HCT116 (cell line): ENCODE measurements around the gene TJP2.

Experiments
- EGR1 ChIP-seq: IDR thresholded peaks from 2 replicates; pipeline ENCODE4 v1.6.1; 2012; ENCODE audit warnings: low read depth
- EZH2phosphoT487 ChIP-seq: fragments of 200-600 bp; IDR thresholded peaks from 2 replicates; pipeline ENCODE4 v1.6.1; 2018; ENCODE audit warnings: antibody characterized with exemption, borderline replicate concordance
- MAX ChIP-seq: IDR thresholded peaks from 2 replicates; pipeline ENCODE4 v1.6.1; 2012
- POLR2AphosphoS5 ChIP-seq: IDR thresholded peaks from 2 replicates; pipeline ENCODE4 v1.6.1; 2011; ENCODE audit warnings: mild to moderate bottlenecking, low read depth, low read length, moderate library complexity
- RAD21 ChIP-seq: IDR thresholded peaks from 2 replicates; pipeline ENCODE4 v1.6.1; 2012; ENCODE audit warnings: low read depth, mild to moderate bottlenecking
- REST ChIP-seq: IDR thresholded peaks from 2 replicates; pipeline ENCODE4 v1.6.1; 2012; ENCODE audit warnings: low read depth
- SIN3A ChIP-seq: IDR thresholded peaks from 2 replicates; pipeline ENCODE4 v1.6.1; 2012; ENCODE audit warnings: low read depth
- SP1 ChIP-seq: IDR thresholded peaks from 2 replicates; pipeline ENCODE4 v1.6.1; 2012; ENCODE audit warnings: low read depth
- TF ChIP-seq, protein P1 (sequence below), 3 experiments: fragments of 200-600 bp in 1 of 3; sonication (generic) in 1 of 3; IDR thresholded peaks in 2 of 3; conservative IDR thresholded peaks in 1 of 3; 2 replicates each; pipeline ENCODE4 v1.5.1; 2012 to 2017; ENCODE audit warnings: low read depth in 2 of 3, low read length in 2 of 3, antibody characterized with exemption in 1 of 3, borderline replicate concordance in 1 of 3, control low read depth in 1 of 3, mild to moderate bottlenecking in 1 of 3, mixed read lengths in 1 of 3, mixed run types in 1 of 3, moderate library complexity in 1 of 3; ENCODE audit not compliant: insufficient read depth in 1 of 3

DNA sequence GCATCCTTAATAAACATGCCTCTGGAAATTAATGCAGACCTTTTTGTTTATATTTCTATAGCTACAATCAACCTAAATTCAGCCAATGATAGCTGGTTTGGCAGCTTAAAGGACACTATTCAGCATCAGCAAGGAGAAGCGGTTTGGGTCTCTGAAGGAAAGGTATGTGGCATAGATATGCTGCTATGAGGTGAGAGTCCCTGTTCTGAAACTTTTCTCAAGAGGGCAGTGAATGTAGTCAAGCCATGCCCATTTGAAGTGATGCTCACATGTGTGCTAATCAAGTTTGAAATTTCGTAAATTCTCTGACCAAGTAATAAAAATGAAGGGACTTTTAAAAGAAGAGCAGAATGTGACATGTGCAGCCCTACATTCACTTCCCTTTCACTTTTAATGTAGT, 72.6 kb downstream of the TJP2 start:
- TF ChIP-seq POLR2AphosphoS5 = no peak
- no peak for TF ChIP-seq SP1
- no peak for TF ChIP-seq RAD21
- no peak for TF ChIP-seq EGR1
- TF ChIP-seq, protein P1, sequence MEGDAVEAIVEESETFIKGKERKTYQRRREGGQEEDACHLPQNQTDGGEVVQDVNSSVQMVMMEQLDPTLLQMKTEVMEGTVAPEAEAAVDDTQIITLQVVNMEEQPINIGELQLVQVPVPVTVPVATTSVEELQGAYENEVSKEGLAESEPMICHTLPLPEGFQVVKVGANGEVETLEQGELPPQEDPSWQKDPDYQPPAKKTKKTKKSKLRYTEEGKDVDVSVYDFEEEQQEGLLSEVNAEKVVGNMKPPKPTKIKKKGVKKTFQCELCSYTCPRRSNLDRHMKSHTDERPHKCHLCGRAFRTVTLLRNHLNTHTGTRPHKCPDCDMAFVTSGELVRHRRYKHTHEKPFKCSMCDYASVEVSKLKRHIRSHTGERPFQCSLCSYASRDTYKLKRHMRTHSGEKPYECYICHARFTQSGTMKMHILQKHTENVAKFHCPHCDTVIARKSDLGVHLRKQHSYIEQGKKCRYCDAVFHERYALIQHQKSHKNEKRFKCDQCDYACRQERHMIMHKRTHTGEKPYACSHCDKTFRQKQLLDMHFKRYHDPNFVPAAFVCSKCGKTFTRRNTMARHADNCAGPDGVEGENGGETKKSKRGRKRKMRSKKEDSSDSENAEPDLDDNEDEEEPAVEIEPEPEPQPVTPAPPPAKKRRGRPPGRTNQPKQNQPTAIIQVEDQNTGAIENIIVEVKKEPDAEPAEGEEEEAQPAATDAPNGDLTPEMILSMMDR (IDR thresholded peaks at IDR 0.05 in 2 of 3, conservative IDR thresholded peaks at IDR 0.05 in 1 of 3; ENCODE audit: borderline replicate concordance in 1 of 3, insufficient read depth in 1 of 3, low read depth in 2 of 3, low read length in 2 of 3) = no peak
- TF ChIP-seq SIN3A = no peak
- TF ChIP-seq EZH2phosphoT487 = no peak
- TF ChIP-seq MAX = no peak
- TF ChIP-seq REST = no peak
